Spleen (tissue), 11 donors: ENCODE data around the gene TRAPPC12. TPM values are rescaled to one million over a fixed set of nuclear protein-coding genes. Genes with fewer than 3 reads are reported as not detected.
"Not testable (repeated sequence)": the region's sequence is repeated elsewhere in the genome, so short reads cannot be mapped to it uniquely, and the experiment has no call there.

Experiments used
- DNase-seq: peaks from one replicate; pipeline ENCODE4 v3.0.0-alpha.2; 2020
- H3K27ac ChIP-seq, 8 donors: fragments of 200-600 bp; sonication (generic) in 7 of 8; 1 replicate in 4 of 8; 2 replicates in 4 of 8; pipeline versions ENCODE4 v1.5.0 to v1.8.0; 2016 to 2021; ENCODE audit warnings: inconsistent platforms in 4 of 8, mild to moderate bottlenecking in 4 of 8, moderate library complexity in 1 of 8
- H3K27me3 ChIP-seq, 7 donors: fragments of 200-600 bp; sonication (generic) in 6 of 7; replicated peaks in 1 of 7; 1 replicate in 4 of 7; 2 replicates in 3 of 7; pipeline versions ENCODE4 v1.5.0 to v1.8.0; 2016 to 2021; ENCODE audit warnings: inconsistent platforms in 3 of 7, mild to moderate bottlenecking in 1 of 7
- H3K36me3 ChIP-seq, 6 donors: fragments of 200-600 bp; sonication (generic) in 5 of 6; 1 replicate in 4 of 6; 2 replicates in 2 of 6; pipeline versions ENCODE4 v1.5.0 to v1.8.0; 2016 to 2021; ENCODE audit warnings: inconsistent platforms in 2 of 6
- H3K4me1 ChIP-seq, 6 donors: fragments of 200-600 bp; sonication (generic) in 5 of 6; 1 replicate in 3 of 6; 2 replicates in 3 of 6; pipeline versions ENCODE4 v1.5.0 to v1.8.0; 2016 to 2021; ENCODE audit warnings: inconsistent platforms in 3 of 6
- H3K4me3 ChIP-seq, 8 donors: fragments of 200-600 bp; sonication (generic) in 7 of 8; 1 replicate in 4 of 8; 2 replicates in 4 of 8; pipeline versions ENCODE4 v1.5.0 to v1.8.0; 2016 to 2021; ENCODE audit warnings: inconsistent platforms in 4 of 8, mild to moderate bottlenecking in 4 of 8, moderate library complexity in 2 of 8
- H3K9me3 ChIP-seq, 8 donors: fragments of 200-600 bp; sonication (generic) in 7 of 8; 1 replicate in 4 of 8; 2 replicates in 4 of 8; pipeline versions ENCODE4 v1.5.0 to v1.8.0; 2016 to 2021; ENCODE audit warnings: inconsistent platforms in 4 of 8
- POLR2A ChIP-seq, 3 donors: fragments of 450-650 bp; IDR thresholded peaks; one replicate each; pipeline ENCODE4 v1.5.1; 2017; ENCODE audit warnings: antibody characterized with exemption in 3 of 3, mild to moderate bottlenecking in 1 of 3
- POLR2AphosphoS5 ChIP-seq, 3 donors: sonication (generic); formaldehyde crosslinking; IDR thresholded peaks; one replicate each; pipeline ENCODE4 v1.5.1; 2017; ENCODE audit warnings: antibody characterized with exemption in 3 of 3
- WGBS, 5 donors: extraction: QIAGEN DNeasy Blood & Tissue Kit in 3 of 5; methylation state at CpG; one replicate each; pipeline versions ENCODE4 v1.1.5 to v1.1.7; 2013 to 2018; 5-methylcytosine and 5-hydroxymethylcytosine counted together
- intact Hi-C: fragments of 100-400 bp; cut with DNase I; formaldehyde crosslinking; loops from one replicate; pipeline ENCODE4 v1.15.0; 2023; ENCODE audit warnings: low total_unique reads
- polyA plus RNA-seq, 3 donors: library from polyadenylated mRNA; stranded (reverse); fragments of 200-250 nt; gene quantifications; one replicate each; pipeline ENCODE4 v1.2.1, GENCODE V29; 2013
- total RNA-seq, 7 donors: library from RNA; depleted of rRNA in 3 of 7; stranded (reverse); fragments of >200 nt in 3 of 7; fragmentation: NEBNext Ultra II Directional in 4 of 7; extraction: Animal tissue kit (Norgen Biotek cat#: 25700) in 4 of 7; gene quantifications; one replicate each; pipeline versions ENCODE4 v1.1.0 to v1.2.1, GENCODE V29; 2016 to 2021
- TF ChIP-seq, protein P1 (sequence below), 11 experiments: fragments of 200-600 bp in 7 of 11; fragments of 450-650 bp in 4 of 11; sonication (generic) in 4 of 11; IDR thresholded peaks in 8 of 11; conservative IDR thresholded peaks in 3 of 11; 1 replicate in 7 of 11; 2 replicates in 4 of 11; pipeline versions ENCODE4 v1.4.0 to v1.8.0; 2016 to 2021; ENCODE audit warnings: antibody characterized with exemption in 11 of 11, inconsistent platforms in 4 of 11, mild to moderate bottlenecking in 1 of 11
- donor health status: healthy with polysubstance abuse.
- donor health status: DM: no; HTN: no; CAD: no; lungs with moderate emphysema.
- donor health status: DM: no; HTN: no; CAD: no.
- donor health status: Bipolar disorder and iron deficiency.
- donor health status: healthy.
- donor health status: DM: no; HTN: no; CAD: no.
- donor health status: DM: yes; HTN: yes; CAD: no.

Gene TRAPPC12
- total and polyA plus RNA-seq, 10 donors: 70.2 to 132 (median 97.1) TPM

DNA sequence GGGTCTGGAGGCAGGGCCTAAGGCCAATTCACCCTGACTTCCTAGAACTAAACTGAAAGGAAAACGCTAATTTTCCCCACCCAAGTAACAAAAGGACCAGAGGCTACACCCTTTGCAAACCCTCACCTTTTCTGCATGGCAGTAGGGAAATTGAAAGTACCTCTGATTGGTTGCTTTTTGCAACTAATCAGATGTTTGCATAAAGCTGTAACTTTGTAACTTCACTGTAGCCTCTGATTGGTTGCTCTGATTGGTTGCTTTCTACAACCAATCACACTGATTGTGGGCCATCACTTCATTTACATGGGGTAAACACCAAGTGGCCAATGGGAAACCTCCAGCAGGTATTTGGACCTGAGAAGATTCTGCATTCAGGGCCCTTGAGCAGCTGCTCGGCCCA, 22.7 kb upstream of the TRAPPC12 start:
- intact Hi-C loops: no loop called here
- H3K4me3 ChIP-seq: peak overlapping the region in 1 of 8 donors; percentile 1
- 77 to 90% (median 80%) methylated on average over 2 of the region's 2 CpGs for WGBS, 5 donors
- no peaks in the 10 kb centered on the region for H3K27me3 ChIP-seq
- H3K9me3 ChIP-seq: peaks cover 0 to 8% (median 5%) of the 10 kb centered on the region in 8 donors
- H3K36me3 ChIP-seq: peaks cover 0 to 33% (median 18%) of the 10 kb centered on the region in 6 donors
- no peak for TF ChIP-seq POLR2A (IDR thresholded peaks at IDR 0.05)
- TF ChIP-seq, protein P1, sequence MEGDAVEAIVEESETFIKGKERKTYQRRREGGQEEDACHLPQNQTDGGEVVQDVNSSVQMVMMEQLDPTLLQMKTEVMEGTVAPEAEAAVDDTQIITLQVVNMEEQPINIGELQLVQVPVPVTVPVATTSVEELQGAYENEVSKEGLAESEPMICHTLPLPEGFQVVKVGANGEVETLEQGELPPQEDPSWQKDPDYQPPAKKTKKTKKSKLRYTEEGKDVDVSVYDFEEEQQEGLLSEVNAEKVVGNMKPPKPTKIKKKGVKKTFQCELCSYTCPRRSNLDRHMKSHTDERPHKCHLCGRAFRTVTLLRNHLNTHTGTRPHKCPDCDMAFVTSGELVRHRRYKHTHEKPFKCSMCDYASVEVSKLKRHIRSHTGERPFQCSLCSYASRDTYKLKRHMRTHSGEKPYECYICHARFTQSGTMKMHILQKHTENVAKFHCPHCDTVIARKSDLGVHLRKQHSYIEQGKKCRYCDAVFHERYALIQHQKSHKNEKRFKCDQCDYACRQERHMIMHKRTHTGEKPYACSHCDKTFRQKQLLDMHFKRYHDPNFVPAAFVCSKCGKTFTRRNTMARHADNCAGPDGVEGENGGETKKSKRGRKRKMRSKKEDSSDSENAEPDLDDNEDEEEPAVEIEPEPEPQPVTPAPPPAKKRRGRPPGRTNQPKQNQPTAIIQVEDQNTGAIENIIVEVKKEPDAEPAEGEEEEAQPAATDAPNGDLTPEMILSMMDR (IDR thresholded peaks at IDR 0.05 in 8 of 11, conservative IDR thresholded peaks at IDR 0.05 in 3 of 11): no peak
- TF ChIP-seq POLR2AphosphoS5 (IDR thresholded peaks at IDR 0.05): no peak
- H3K4me1 ChIP-seq: peaks cover 0 to 29% (median 15%) of the 10 kb centered on the region in 6 donors
- DNase-seq: no peak
- peak overlapping the region in 6 of 8 donors; percentile 38 to 72 (median 55) for H3K27ac ChIP-seq

DNA sequence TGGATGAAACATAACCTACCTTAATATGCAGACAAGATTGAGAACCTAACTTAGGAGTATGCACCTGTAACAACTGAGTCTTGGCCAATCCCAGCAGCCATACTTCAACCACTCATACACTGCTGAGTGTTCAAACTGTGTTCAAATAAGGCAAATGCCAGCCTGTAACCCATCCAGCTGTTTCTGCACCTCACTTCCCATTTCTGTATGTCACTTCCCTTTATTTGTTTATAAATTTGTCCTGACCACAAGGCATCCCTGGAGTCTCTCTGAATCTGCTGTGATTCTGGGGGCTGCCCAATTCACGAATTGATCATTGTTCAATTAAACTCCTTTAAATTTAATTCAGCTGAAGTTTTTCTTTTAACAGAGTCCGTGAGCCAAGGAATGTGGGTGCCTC, 22.0 kb upstream of the TRAPPC12 start:
- Histone ChIP-seq H3K4me3 (peak overlapping the region in 1 of 8 donors; percentile 1), H3K36me3 (peaks cover 0 to 27% (median 16%) of the 10 kb centered on the region in 6 donors), H3K4me1 (peaks cover 0 to 33% (median 16%) of the 10 kb centered on the region in 6 donors), H3K27ac (peak overlapping the region in 6 of 8 donors; percentile 38 to 72 (median 55))
- intact Hi-C loops, H3K9me3 ChIP-seq, H3K27me3 ChIP-seq, DNase-seq: not testable (repeated sequence)
- 70 to 78% (median 78%) methylated on average over 2 of the region's 2 CpGs for WGBS, 5 donors

DNA sequence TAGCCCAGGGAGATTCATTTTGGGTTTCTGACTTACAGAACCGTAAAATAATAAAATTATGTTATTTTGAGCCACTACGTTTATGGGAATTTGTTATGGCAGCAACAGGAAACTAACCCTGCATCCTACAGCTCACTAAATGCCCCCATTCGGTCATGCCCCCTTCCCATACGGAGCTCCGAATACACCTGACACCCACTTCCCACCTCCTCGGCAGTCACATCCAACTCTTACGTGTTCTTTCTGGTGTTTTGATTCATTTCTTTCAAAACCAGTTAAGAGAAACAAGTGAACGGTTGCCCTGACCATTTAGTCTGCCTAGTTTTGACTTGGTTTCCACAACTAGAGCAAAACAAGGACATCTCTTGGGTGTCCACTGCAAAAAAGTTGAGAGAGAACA, 21.6 kb upstream of the TRAPPC12 start:
- peaks cover 0 to 22% (median 11%) of the 10 kb centered on the region in 6 donors for H3K36me3 ChIP-seq
- no peaks in the 10 kb centered on the region for H3K27me3 ChIP-seq
- H3K4me1 ChIP-seq: peaks cover 0 to 38% (median 21%) of the 10 kb centered on the region in 6 donors
- H3K9me3 ChIP-seq: no peaks in the 10 kb centered on the region
- no peak overlapping the region for H3K4me3 ChIP-seq
- 88 to 96% (median 94%) methylated on average over 8 of the region's 8 CpGs for WGBS, 5 donors
- TF ChIP-seq POLR2A (IDR thresholded peaks at IDR 0.05) (no peak), POLR2AphosphoS5 (IDR thresholded peaks at IDR 0.05) (no peak)
- TF ChIP-seq, protein P1 (IDR thresholded peaks at IDR 0.05 in 8 of 11, conservative IDR thresholded peaks at IDR 0.05 in 3 of 11): no peak
- intact Hi-C loops: no loop called here
- peak overlapping the region in 5 of 8 donors; percentile 38 to 72 (median 56) for H3K27ac ChIP-seq
- DNase-seq: no peak

DNA sequence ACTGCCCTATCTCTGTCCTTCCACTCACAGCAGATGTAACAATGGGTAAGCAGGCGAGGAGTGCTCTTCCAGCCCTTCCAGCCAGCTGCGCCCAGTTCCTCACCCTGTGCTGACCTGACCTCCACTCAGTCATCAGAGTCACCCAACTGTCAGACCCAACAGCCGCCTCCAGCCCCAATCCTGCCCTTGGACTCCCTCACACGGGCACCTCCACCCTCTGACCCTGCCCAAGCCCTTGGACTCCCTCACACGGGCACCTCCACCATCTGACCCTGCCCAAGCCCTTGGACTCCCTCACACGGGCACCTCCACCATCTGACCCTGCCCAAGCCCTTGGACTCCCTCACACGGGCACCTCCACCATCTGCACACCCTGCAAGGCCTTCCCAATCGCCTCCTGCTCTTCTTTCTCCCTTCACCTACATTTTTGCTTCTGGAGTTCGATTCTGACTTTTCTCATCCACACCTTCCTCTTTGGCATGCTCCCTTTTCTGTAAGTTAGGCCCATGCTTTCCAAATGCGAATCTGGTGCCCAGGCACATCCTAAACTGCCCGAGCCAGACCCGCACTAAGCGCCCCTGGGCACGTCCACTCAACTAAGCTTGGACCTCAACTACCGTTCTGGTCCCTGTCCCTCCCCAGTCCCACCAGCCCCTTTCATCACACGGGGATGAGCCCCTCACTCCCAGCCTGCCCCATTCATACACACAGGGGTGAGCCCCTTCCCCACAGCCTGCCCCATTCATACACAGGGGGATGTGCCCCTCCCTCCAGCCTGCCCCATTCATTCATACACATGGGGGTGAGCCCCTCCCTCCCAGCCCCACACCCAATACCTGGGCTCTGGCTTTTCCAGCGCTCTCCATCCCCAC, 17.7 kb upstream of the TRAPPC12 start:
- no peak overlapping the region for H3K4me3 ChIP-seq
- no peaks in the 10 kb centered on the region for H3K36me3 ChIP-seq
- H3K4me1 ChIP-seq: peaks cover 0 to 42% (median 24%) of the 10 kb centered on the region in 6 donors
- no peaks in the 10 kb centered on the region for H3K27me3 ChIP-seq
- intact Hi-C loops: no loop called here
- DNase-seq: no peak
- H3K27ac ChIP-seq: no peak overlapping the region
- no peaks in the 10 kb centered on the region for H3K9me3 ChIP-seq
- TF ChIP-seq POLR2AphosphoS5 (IDR thresholded peaks at IDR 0.05): no peak
- no peak for TF ChIP-seq POLR2A (IDR thresholded peaks at IDR 0.05)
- TF ChIP-seq, protein P1 (IDR thresholded peaks at IDR 0.05 in 8 of 11, conservative IDR thresholded peaks at IDR 0.05 in 3 of 11): no peak
- whole genome bisulfite sequencing, 5 donors: 89 to 92% (median 91%) methylated on average over 17 of the region's 17 CpGs
